ENCODE measurements around the gene STOM.

STOM gene

DNA sequence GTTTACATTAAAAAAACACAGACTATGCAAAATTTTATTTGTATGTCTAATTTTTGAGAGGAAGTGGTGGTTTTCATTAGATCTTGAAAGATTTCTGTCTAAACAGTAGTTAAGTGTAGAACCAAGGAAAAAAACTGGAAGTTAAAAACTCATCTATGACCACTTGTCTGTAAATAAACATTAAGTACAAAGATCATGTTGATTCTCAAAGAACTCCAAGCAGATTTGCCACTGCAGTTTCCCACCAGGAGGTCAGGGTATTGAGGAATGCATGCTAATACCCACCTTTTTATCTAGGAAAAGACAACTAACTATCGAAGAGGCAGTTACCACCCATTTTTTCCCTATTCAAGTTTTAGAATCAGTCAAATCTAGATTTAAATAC is 1.9 kb downstream of the STOM start:
- Histone ChIP-seq H3K36me3 (no peaks in the 10 kb centered on the region), H3K27ac (peak overlapping the region; percentile 88), H3K4me1 (ENCODE audit: control insufficient read depth in 1 of 2, insufficient read depth in 1 of 2, low read depth in 1 of 2, low read length in 1 of 2) (peaks cover 88 to 89% of the 10 kb centered on the region in 2 experiments), H3K27me3 (no peaks in the 10 kb centered on the region), H3K9me3 (no peaks in the 10 kb centered on the region), H3K4me3 (ENCODE audit: low read depth in 1 of 2, low read length in 1 of 2) (peak overlapping the region; percentile 91 to 97)
- TF ChIP-seq, protein P1, sequence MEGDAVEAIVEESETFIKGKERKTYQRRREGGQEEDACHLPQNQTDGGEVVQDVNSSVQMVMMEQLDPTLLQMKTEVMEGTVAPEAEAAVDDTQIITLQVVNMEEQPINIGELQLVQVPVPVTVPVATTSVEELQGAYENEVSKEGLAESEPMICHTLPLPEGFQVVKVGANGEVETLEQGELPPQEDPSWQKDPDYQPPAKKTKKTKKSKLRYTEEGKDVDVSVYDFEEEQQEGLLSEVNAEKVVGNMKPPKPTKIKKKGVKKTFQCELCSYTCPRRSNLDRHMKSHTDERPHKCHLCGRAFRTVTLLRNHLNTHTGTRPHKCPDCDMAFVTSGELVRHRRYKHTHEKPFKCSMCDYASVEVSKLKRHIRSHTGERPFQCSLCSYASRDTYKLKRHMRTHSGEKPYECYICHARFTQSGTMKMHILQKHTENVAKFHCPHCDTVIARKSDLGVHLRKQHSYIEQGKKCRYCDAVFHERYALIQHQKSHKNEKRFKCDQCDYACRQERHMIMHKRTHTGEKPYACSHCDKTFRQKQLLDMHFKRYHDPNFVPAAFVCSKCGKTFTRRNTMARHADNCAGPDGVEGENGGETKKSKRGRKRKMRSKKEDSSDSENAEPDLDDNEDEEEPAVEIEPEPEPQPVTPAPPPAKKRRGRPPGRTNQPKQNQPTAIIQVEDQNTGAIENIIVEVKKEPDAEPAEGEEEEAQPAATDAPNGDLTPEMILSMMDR (IDR thresholded peaks at IDR 0.05), result no peak

DNA sequence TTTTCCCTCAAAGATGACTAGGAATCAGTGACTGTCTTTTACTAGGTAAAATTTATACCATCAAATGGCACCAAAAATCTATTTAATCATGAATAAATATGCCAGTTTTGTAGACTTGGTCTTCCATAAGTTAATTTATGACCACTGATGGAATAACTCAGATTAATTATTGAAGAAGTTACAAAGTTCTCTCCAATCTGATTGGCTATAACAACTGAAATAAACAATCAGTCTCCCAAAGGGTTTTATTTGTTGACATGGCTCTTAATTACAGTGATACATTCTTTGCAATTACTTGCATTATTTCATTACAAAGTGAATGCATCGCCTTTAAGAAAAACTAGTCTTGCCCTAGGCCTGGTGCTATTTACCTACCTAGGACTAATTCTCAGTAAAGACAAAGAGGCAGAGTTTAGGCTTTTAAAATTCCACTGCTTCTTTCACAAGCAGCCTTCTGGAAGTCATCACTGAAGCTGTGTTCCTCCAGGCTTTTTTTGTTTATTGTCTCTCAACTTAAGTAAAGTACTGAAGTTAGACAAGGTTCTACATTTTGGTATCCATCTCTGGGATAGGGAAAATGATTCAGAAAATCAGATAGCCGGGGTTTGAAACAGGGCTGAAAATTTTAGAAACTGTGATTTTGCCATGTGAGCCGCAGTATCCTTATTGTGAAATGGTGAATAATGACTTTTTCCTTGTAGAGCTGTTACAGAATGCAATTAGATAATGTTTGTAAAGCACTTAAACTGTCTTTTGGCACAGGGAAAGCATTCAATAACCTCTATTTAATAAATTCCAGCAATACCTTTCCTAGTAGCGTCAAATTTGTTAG is 2.5 kb downstream of the STOM start:
- Histone ChIP-seq H3K27ac (peak overlapping the region; percentile 88), H3K9me3 (no peaks in the 10 kb centered on the region), H3K4me3 (ENCODE audit: low read depth in 1 of 2, low read length in 1 of 2) (peak overlapping the region; percentile 91 to 97), H3K36me3 (no peaks in the 10 kb centered on the region), H3K27me3 (no peaks in the 10 kb centered on the region), H3K4me1 (ENCODE audit: control insufficient read depth in 1 of 2, insufficient read depth in 1 of 2, low read depth in 1 of 2, low read length in 1 of 2) (peaks cover 88 to 89% of the 10 kb centered on the region in 2 experiments)
- TF ChIP-seq, protein P1 (IDR thresholded peaks at IDR 0.05), result no peak

DNA sequence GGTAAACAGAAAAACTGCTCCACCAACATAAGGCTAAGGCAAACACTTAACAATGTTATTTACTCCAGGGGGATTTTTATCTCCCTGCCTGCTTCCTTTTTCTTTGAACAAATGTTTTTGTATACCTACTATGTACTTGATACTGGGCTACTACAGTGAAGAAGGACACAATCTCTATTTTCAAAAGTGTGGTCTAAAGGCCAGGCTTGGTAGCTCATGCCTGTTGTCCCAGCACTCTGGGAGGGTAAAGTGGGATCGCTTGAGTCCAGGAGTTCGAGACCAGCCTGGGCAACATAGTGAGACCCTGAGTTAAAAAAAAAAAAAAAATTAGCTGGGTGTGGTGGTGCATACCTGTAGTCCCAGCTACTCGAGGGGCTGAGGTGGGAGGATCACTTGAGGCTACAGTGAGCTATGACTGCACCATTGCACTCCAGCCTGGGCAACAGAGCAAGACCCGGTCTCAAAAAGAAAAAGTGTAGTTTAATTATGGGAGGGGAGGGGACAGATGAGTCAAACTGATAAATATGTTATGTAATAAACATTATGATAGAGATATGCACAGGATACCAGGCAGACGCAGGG is 3.3 kb downstream of the STOM start:
- TF ChIP-seq, protein P1 (IDR thresholded peaks at IDR 0.05), result no peak
- Histone ChIP-seq H3K4me1 (ENCODE audit: control insufficient read depth in 1 of 2, insufficient read depth in 1 of 2, low read depth in 1 of 2, low read length in 1 of 2) (peaks cover 89% of the 10 kb centered on the region in 2 experiments), H3K27ac (peak overlapping the region; percentile 88), H3K4me3 (ENCODE audit: low read depth in 1 of 2, low read length in 1 of 2) (peak overlapping the region in 1 of 2 experiments; percentile 4), H3K36me3 (no peaks in the 10 kb centered on the region), H3K9me3 (no peaks in the 10 kb centered on the region), H3K27me3 (no peaks in the 10 kb centered on the region)

DNA sequence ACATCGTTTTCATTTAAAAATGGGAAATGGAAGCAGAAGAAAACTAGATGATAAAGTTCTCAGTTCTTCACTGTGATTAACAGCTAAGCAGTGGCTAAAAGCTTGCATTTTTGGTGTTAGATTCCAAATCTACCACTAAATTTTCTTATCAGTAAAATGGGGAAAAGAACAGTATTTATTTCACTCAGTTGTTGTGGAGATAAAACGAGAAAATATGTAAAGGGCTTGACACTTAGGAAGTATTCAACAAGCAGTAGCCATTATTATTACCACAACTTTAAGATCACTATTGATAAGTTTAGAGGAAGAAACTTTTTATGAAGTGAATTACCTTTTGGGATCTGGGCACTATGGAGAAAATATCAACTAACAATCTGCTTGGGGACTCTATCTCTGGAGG is 4.5 kb downstream of the STOM start:
- H3K9me3 ChIP-seq, result no peaks in the 10 kb centered on the region
- no peak overlapping the region for H3K4me3 ChIP-seq (ENCODE audit: low read depth in 1 of 2, low read length in 1 of 2)
- TF ChIP-seq, protein P1 (IDR thresholded peaks at IDR 0.05), result no peak
- H3K27me3 ChIP-seq, result no peaks in the 10 kb centered on the region
- H3K36me3 ChIP-seq, result no peaks in the 10 kb centered on the region
- peak overlapping the region; percentile 88 for H3K27ac ChIP-seq
- peaks cover 88 to 89% of the 10 kb centered on the region in 2 experiments for H3K4me1 ChIP-seq (ENCODE audit: control insufficient read depth in 1 of 2, insufficient read depth in 1 of 2, low read depth in 1 of 2, low read length in 1 of 2)

DNA sequence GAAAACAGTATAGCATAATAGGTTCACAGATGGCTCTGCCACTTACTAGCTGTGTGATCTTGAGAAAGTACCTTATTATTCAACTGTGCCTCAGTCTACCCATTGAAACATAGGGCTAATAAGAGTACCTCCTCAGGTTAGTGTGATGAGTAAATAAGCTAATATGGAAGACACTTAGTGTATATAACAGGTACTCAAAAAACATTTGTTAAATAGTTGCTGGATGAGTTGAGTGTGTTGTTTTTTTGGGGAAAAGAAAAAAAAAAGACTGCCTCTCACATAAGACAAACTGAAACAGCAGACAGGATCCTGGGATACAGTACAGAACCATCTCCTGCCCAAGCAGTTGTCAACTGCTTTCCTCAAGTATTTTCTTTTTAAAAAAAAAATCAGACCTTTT is 5.2 kb downstream of the STOM start:
- Histone ChIP-seq H3K9me3 (no peaks in the 10 kb centered on the region), H3K27ac (peak overlapping the region; percentile 88), H3K4me1 (ENCODE audit: control insufficient read depth in 1 of 2, insufficient read depth in 1 of 2, low read depth in 1 of 2, low read length in 1 of 2) (peaks cover 92% of the 10 kb centered on the region in 2 experiments), H3K36me3 (no peaks in the 10 kb centered on the region), H3K27me3 (no peaks in the 10 kb centered on the region), H3K4me3 (ENCODE audit: low read depth in 1 of 2, low read length in 1 of 2) (peak overlapping the region in 1 of 2 experiments; percentile 1)
- TF ChIP-seq, protein P1 (IDR thresholded peaks at IDR 0.05), result no peak

Data from neutrophil (primary cell).